Mucosa of gallbladder (tissue), 1 donor: ENCODE results near the gene TMEM212. TPM values are rescaled to one million over a fixed set of nuclear protein-coding genes. Genes with fewer than 3 reads are reported as not detected.
"Not testable (repeated sequence)": the region's sequence is repeated elsewhere in the genome, so short reads cannot be mapped to it uniquely, and the experiment has no call there.

Experiments
- DNase-seq: peaks from one replicate; pipeline ENCODE4 v3.0.0-alpha.2; 2020; ENCODE audit warnings: low spot score
- total RNA-seq: library from RNA; stranded (reverse); gene quantifications from one replicate; pipeline ENCODE4 v1.2.1, GENCODE V29; 2021
- donor health status: DM: no; HTN: no; CAD: no.

The TMEM212 gene
- total RNA-seq, 1 donor from 2014 or later, result not detected

- DNase-seq, result no peak
Measured at GRCh38 chr3:171890398-171890797, 47.2 kb downstream of the TMEM212 start.

GRCh38 chr3:171892457-171892856 lies 49.3 kb downstream of the TMEM212 start:
- no peak for DNase-seq

GRCh38 chr3:171895291-171895690 lies 52.1 kb downstream of the TMEM212 start:
- DNase-seq, result no peak

- DNase-seq, result no peak
Measured at GRCh38 chr3:171895900-171896299, 52.8 kb downstream of the TMEM212 start.

- no peak for DNase-seq
Measured at GRCh38 chr3:171896316-171896715, 53.2 kb downstream of the TMEM212 start.

- no peak for DNase-seq
Measured at GRCh38 chr3:171898192-171898591, 55.0 kb downstream of the TMEM212 start.

GRCh38 chr3:171900446-171900845 lies 57.3 kb downstream of the TMEM212 start:
- no peak for DNase-seq

GRCh38 chr3:171901615-171902312 lies 58.6 kb downstream of the TMEM212 start:
- no peak for DNase-seq

GRCh38 chr3:171904829-171905228 lies 61.7 kb downstream of the TMEM212 start:
- no peak for DNase-seq

GRCh38 chr3:171906503-171906902 lies 63.4 kb downstream of the TMEM212 start:
- DNase-seq, result not testable (repeated sequence)

- no peak for DNase-seq
Measured at GRCh38 chr3:171906951-171907676, 64.0 kb downstream of the TMEM212 start.

GRCh38 chr3:171907761-171908160 lies 64.6 kb downstream of the TMEM212 start:
- no peak for DNase-seq

- no peak for DNase-seq
Measured at GRCh38 chr3:171908731-171909130, 65.6 kb downstream of the TMEM212 start.

Other genes starting within 250 kb of the TMEM212 start
- 734 TPM for gene PLD1, start 32.9 kb upstream of the TMEM212 start, total RNA-seq
- 103 TPM for gene FNDC3B, start 196.2 kb downstream of the TMEM212 start, total RNA-seq